SU-DHL-6 (cell line): ENCODE results near the gene MAP3K7CL.

Source experiments
- H2AFZ ChIP-seq: fragments of 200-600 bp; sonication (generic); 2 replicates; pipeline ENCODE4 v1.6.1; 2014; ENCODE audit warnings: low read depth, mild to moderate bottlenecking, moderate library complexity, mixed read lengths, antibody characterized with exemption, low read length; ENCODE audit not compliant: severe bottlenecking
- H3F3A ChIP-seq: fragments of 200-600 bp; shearing (Covaris generic); 2 replicates; pipeline ENCODE4 v1.6.0; 2016; ENCODE audit warnings: antibody characterized with exemption, mild to moderate bottlenecking; ENCODE audit not compliant: insufficient read depth
- H3K27ac ChIP-seq: fragments of 200-600 bp; sonication (generic); 2 replicates; pipeline ENCODE4 v1.5.1; 2016; ENCODE audit warnings: low read depth, mild to moderate bottlenecking, low read length, moderate library complexity, mixed read lengths
- H3K27me3 ChIP-seq: fragments of 200-600 bp; sonication (generic), shearing (Covaris generic); 2 replicates; pipeline ENCODE4 v1.6.0; 2014; ENCODE audit warnings: mild to moderate bottlenecking, low read length
- H3K36me3 ChIP-seq: fragments of 200-600 bp; sonication (generic); 2 replicates; pipeline ENCODE4 v1.6.1; 2014; ENCODE audit warnings: mild to moderate bottlenecking, low read length, mixed read lengths
- H3K4me2 ChIP-seq: fragments of 300-600, 200-600 bp; shearing (Covaris generic), sonication (generic); 2 replicates; pipeline ENCODE4 v1.6.0; 2014; ENCODE audit warnings: low read length, low read depth, mild to moderate bottlenecking; ENCODE audit not compliant: poor library complexity, severe bottlenecking
- H3K4me3 ChIP-seq: fragments of 200-600 bp; sonication (generic); 2 replicates; pipeline ENCODE4 v1.5.1; 2014; ENCODE audit warnings: antibody characterized with exemption, low read length, mild to moderate bottlenecking, mixed read lengths; ENCODE audit not compliant: insufficient read depth, poor library complexity, severe bottlenecking
- H3K79me2 ChIP-seq: fragments of 200-600 bp; sonication (generic); 2 replicates; pipeline ENCODE4 v1.6.1; 2014; ENCODE audit warnings: mild to moderate bottlenecking, low read length, moderate library complexity; ENCODE audit not compliant: insufficient read depth
- H3K9ac ChIP-seq: fragments of 200-600 bp; sonication (generic); 2 replicates; pipeline ENCODE4 v1.7.0; 2014; ENCODE audit warnings: mild to moderate bottlenecking, low read length
- H3K9me2 ChIP-seq: fragments of 200-600 bp; sonication (generic); replicated peaks from 2 replicates; pipeline ENCODE4 v1.6.1; 2014; ENCODE audit warnings: low read length; ENCODE audit not compliant: insufficient read depth
- H3K9me3 ChIP-seq: fragments of 200-600 bp; sonication (generic); 2 replicates; pipeline ENCODE4 v1.6.1; 2014; ENCODE audit warnings: low read length, mixed read lengths; ENCODE audit not compliant: insufficient read depth
- H4K20me1 ChIP-seq: fragments of 200-600 bp; sonication (generic); 2 replicates; pipeline ENCODE4 v1.6.1; 2014; ENCODE audit warnings: low read depth, mild to moderate bottlenecking, antibody characterized with exemption, low read length, moderate library complexity, mixed read lengths
- EZH2phosphoT487 ChIP-seq: fragments of 200-600 bp; sonication (generic), shearing (Covaris generic); conservative IDR thresholded peaks from 2 replicates; pipeline ENCODE4 v1.6.1; 2018; ENCODE audit warnings: mild to moderate bottlenecking, antibody characterized with exemption, low read length, moderate library complexity, mixed read lengths
- TF ChIP-seq, protein P1 (sequence below): fragments of 200-600 bp; sonication (generic); IDR thresholded peaks from one replicate; pipeline ENCODE4 v1.5.1; 2017; ENCODE audit warnings: antibody characterized with exemption, mild to moderate bottlenecking, low read length, moderate library complexity; ENCODE audit not compliant: insufficient read depth, poor library complexity, severe bottlenecking

Gene MAP3K7CL

DNA sequence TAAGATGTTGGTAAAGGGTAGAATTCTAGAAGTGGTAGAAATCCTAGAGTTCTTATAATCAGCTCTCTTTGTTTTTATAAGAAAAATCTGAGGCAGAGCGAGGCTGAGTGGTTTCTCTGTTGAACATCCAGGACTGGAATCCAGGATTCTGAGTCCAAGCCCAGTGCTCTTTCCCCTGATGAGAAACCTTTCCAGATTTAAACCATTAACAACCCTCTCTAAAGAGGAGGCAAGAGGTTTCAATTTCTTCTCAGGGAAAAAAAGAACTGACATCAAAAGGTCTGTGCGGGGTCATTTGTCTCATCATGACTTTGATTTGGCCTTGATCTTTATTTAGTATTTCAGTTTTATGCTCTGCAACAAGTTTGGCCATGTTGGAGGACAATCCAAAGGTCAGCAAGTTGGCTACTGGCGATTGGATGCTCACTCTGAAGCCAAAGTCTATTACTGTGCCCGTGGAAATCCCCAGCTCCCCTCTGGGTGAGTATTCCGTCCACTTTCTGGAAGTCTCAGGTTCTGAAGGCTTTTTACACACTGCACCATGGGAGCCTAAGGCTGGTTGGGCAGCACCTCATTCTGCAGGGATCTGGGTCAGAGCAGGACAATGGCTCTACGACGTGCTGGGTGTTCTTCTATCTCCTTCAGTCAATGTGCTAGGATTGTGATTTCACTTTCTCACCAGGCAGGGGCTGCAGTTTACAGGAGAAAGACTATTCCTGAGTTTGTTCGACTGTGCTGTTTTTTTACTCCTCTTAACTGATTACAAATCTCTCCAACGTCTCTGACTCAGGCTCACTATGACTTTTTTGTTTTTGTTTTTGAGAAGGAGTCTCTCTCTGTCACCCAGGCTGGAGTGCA, 38.1 kb upstream of the MAP3K7CL start:
- H3K27me3 ChIP-seq, result no peaks in the 10 kb centered on the region
- H3K27ac ChIP-seq, result no peak overlapping the region
- TF ChIP-seq EZH2phosphoT487, result no peak
- TF ChIP-seq, protein P1, sequence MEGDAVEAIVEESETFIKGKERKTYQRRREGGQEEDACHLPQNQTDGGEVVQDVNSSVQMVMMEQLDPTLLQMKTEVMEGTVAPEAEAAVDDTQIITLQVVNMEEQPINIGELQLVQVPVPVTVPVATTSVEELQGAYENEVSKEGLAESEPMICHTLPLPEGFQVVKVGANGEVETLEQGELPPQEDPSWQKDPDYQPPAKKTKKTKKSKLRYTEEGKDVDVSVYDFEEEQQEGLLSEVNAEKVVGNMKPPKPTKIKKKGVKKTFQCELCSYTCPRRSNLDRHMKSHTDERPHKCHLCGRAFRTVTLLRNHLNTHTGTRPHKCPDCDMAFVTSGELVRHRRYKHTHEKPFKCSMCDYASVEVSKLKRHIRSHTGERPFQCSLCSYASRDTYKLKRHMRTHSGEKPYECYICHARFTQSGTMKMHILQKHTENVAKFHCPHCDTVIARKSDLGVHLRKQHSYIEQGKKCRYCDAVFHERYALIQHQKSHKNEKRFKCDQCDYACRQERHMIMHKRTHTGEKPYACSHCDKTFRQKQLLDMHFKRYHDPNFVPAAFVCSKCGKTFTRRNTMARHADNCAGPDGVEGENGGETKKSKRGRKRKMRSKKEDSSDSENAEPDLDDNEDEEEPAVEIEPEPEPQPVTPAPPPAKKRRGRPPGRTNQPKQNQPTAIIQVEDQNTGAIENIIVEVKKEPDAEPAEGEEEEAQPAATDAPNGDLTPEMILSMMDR, result no peak
- H3K4me3 ChIP-seq, result no peak overlapping the region
- H3K9me2 ChIP-seq, result no peaks in the 10 kb centered on the region
- H3K36me3 ChIP-seq, result no peaks in the 10 kb centered on the region
- H2AFZ ChIP-seq, result no peak overlapping the region
- H3F3A ChIP-seq, result no peaks in the 10 kb centered on the region
- no peak overlapping the region for H3K4me2 ChIP-seq
- no peak overlapping the region for H3K9ac ChIP-seq
- H3K79me2 ChIP-seq, result no peaks in the 10 kb centered on the region
- H4K20me1 ChIP-seq, result no peaks in the 10 kb centered on the region
- H3K9me3 ChIP-seq, result no peaks in the 10 kb centered on the region

DNA sequence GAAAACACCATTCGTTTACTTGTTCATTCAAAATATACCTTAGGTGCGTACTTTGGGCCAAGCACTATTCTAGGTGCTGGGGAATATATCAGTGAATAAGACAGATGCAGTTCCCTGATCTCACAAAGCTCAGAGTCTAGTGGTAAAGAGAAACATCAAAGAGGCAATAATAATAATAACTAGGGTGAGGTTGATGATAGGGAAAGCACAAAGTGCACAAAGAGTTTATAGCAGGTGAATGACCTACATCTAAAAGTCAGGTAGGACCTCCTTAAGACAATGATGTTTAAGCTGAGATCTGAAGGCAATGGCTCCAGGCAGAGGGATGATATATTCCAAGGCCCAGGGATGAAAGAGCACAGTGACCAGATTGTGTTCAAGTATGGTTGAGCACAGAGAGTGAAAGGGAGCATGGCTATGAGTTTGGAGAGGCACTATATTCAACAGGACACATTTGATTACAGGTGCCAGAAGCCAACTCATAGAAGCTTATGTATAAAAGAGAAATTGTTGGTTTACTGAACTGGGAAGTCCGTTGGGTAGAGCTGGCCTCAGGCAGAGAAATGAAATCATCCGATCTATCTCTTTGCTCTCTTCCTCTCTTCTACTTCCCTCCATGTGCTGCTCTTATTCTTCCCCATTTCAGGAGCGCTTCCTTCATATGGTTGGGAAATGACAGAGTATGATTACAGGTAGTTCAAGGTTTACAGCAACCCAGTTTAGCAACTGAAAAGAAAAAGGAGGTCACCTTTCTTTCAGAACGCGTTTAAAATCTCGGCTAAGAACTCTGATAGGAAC, 34.0 kb upstream of the MAP3K7CL start:
- Histone ChIP-seq H3K4me2 (no peak overlapping the region), H3K9ac (no peak overlapping the region), H4K20me1 (no peaks in the 10 kb centered on the region), H3K27me3 (no peaks in the 10 kb centered on the region), H3K9me3 (no peaks in the 10 kb centered on the region), H3K79me2 (no peaks in the 10 kb centered on the region), H3K9me2 (no peaks in the 10 kb centered on the region), H3K27ac (no peak overlapping the region), H2AFZ (no peak overlapping the region), H3K36me3 (no peaks in the 10 kb centered on the region), H3F3A (no peaks in the 10 kb centered on the region), H3K4me3 (no peak overlapping the region)
- TF ChIP-seq, protein P1, result no peak
- no peak for TF ChIP-seq EZH2phosphoT487

DNA sequence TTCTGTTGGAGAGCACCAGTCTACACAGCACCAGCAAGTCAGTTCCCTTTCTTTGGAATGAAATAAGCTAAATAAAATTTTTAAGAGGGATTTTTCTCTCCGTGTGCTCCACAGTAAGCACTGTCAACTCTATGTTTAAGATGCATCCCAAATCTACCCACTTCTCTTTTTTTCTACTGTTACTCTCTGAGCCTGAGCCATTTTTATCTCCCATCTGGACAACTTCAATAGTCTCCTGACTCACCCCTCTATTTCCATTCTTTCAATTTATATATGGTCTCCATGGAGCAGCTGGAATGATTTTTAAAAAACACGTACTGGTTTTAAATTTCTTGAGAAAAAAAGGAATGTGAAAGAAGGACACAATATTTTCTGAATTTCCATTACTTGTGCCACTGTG, 32.3 kb upstream of the MAP3K7CL start:
- TF ChIP-seq, protein P1, result no peak
- no peak for TF ChIP-seq EZH2phosphoT487
- H2AFZ ChIP-seq, result no peak overlapping the region

More for the DNA sequence above, 32.3 kb upstream of the MAP3K7CL start:
- no peaks in the 10 kb centered on the region for H3K79me2 ChIP-seq
- H4K20me1 ChIP-seq, result no peaks in the 10 kb centered on the region
- no peaks in the 10 kb centered on the region for H3K27me3 ChIP-seq
- no peaks in the 10 kb centered on the region for H3K36me3 ChIP-seq
- H3K4me2 ChIP-seq, result no peak overlapping the region
- no peak overlapping the region for H3K27ac ChIP-seq
- no peaks in the 10 kb centered on the region for H3K9me2 ChIP-seq
- H3F3A ChIP-seq, result no peaks in the 10 kb centered on the region
- no peak overlapping the region for H3K4me3 ChIP-seq
- H3K9ac ChIP-seq, result no peak overlapping the region
- no peaks in the 10 kb centered on the region for H3K9me3 ChIP-seq
